ENCODE results near the gene GTPBP4.

The GTPBP4 gene

GRCh38 chr10:987870-988666 lies at the start of gene GTPBP4:
GTPBP4 (plus strand) TSS chr10:988434; CDS start chr10:988480, 46 bp downstream.
- peak; percentile 94 for DNase-seq

DNA sequence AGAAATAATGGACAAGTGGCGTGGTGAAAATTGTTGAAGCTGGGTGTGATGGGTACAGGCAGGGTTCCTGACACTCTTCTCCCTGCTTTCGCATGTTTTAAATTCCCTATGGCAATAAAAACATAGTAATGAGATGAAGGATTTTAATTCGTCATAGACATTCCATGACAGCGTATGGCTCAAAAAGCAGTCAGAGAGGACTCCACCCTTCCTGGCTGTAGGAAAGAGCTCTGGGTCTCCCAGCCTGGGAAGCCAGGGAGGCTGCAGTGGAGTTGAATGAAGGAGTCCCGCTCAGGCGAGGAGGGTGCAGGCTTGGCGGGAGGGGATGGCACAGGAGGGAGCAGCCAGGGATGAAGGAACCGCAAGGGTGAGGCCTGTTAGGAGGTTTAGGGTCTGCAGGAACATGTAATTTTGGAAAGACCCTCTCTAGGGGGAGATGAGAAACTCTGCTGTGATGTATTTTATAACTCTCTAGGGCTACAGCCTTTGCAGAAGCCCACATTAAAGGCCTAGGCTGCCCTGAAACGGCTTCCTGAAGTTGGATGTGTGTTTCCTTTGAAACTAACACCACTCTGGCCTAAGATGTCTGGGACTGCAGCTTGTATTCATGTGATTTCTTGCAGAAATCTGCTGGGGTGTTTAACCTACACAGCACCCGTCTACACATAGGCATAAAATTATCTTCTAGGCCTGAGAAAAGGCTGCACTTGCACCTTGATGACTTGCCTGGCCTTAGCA lies 49.1 kb upstream of the GTPBP4 start:
- no peak for DNase-seq

DNA sequence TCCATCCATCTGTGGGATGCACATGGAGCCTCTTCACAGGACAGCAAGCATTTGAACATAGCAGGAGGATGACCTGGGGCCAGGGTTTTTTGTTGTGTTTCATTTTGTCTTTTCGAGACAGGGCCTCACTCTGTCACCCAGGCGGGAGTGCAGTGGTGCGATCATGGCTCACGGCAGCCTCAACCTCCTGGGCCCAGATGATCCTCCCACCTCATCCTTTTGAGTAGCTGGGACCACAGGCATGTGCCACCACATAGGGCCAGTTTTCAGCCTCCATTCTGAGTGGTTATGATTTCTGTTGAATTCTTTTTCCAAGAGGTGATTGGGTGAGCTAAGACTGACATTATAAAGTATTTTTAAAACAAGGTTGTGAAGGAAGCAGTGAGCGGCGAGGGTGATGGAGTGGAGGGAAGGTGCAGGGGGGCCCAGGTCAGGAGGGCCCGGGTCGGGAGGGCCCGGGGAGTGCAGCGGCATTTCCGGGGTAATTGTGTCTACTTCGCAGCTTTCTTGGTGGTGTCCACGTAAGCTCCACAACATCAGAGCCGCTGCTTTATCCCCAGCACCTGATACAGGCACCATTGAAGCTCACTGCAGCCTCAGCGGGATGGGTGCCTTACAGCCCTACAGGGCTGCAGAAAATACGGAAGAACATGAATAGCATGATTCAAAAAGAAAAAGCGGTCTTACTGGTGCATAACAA lies 44.8 kb upstream of the GTPBP4 start:
- DNase-seq, result no peak

DNA sequence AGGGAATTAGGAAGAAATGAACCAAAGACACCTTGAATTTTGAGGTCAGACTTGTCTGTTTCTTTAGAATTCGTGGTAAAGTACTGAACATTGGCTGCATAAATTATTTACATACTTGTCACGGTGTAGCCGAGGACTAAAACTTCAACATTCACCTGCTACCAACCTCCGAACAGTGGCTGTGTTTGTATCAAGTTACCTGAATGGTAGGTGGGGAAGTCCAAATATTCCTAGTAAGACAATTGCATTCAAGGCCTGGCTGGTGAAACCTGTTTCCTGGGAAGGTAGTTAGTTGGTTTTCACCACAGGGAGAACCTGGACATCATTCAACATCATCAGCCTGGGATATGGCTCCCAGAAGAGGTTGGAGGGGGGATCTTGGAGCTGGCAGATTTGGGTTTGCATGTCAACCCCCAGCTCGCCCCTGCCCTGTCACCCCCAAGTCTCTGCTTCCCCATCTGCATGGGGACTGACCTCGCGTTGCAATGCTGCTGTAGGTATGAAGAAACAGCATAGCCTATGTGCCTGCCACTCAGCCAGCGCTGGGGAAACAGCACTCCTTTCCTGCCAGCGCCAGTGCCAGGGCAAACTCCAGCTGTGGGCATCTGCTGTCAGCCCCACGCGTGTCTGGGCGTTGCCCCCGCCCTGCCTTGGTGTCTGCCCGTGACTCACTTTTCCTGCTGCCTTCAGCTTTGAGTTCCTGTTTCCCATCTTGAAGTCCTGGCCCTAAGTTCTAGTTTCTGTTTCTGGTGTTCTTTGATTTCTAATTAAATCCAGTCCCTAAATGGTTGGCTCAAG lies 44.0 kb upstream of the GTPBP4 start:
- no peak for DNase-seq

DNA sequence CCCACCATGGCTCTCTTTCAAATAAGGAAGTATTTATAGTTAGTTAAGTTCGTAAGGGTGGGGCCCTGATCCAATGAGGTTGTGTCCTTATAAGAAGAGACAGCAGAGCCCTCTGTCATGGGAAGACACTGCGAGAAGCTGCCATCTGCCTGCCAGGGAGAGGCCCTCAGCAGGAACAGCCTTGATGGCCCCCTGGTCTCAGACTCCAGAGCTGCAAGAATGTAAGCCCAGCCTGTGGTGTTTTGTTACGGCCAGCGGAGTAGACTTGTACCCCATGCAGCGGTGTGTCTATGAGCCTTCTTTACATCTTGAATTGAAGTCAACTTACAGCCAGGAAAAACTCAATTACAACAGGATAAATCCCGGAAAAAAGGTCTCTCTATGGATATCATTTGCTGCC lies 42.5 kb upstream of the GTPBP4 start:
- DNase-seq, result no peak

GRCh38 chr10:947051-947450 lies 41.2 kb upstream of the GTPBP4 start:
- DNase-seq, result no peak

DNA sequence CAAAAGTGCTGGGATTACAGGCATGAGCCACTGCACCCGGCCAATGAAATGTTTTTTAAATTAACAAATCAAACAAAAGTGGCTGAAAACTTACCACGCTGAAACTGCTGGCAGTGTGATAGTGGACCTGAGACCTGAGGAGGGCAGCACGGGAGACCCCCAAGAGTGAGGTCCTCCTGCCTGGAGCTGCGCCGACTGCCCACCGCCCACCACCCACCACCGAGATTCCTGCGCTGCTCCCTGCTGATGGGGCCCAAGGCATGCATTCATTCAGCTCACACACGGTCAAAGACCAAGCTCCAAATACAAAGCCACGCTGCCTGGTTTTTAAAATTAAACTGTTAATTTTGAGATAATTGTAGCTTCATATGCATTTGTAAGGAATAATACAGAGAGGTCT lies 40.4 kb upstream of the GTPBP4 start:
- no peak for DNase-seq

DNA sequence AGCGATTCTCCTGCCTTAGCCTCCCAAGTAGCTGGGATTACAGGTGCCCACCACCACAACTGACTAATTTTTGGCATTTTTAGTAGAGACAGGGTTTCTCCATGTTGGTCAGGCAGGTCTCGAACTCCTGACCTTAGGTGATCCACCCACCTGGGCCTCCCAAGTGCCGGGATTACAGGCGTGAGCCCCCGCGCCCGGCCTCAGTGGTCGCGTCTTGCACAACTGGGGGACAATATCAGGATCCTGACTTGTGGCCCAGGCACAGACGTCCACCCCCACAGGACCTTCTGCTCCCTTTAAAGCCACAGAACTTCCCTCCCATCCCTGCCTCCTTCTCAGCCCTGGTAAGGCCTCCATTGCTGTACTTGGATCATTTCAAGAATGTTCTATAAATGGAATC lies 39.9 kb upstream of the GTPBP4 start:
- DNase-seq, result no peak

GRCh38 chr10:949446-949845 lies 38.8 kb upstream of the GTPBP4 start:
- no peak for DNase-seq

DNA sequence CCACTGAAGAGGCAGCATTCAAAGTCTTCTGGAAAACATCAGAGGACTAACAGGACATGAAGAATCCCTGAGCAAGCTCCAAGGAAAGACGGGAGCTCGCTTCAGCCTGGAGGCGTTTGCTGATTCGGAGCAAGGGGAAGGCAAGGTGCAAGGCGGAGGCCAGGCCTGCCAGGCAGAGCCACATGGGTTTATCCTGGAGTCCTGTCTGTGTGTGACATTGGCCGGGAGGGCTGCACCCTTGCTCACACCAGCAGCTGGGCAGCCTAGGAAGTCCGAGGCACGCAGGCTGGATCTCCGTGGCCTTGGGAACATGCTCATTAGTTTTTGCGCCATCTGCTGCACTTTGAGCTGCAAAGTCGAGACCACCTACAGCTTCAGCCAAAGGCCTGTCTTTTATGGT lies 34.4 kb upstream of the GTPBP4 start:
- DNase-seq, result no peak

DNA sequence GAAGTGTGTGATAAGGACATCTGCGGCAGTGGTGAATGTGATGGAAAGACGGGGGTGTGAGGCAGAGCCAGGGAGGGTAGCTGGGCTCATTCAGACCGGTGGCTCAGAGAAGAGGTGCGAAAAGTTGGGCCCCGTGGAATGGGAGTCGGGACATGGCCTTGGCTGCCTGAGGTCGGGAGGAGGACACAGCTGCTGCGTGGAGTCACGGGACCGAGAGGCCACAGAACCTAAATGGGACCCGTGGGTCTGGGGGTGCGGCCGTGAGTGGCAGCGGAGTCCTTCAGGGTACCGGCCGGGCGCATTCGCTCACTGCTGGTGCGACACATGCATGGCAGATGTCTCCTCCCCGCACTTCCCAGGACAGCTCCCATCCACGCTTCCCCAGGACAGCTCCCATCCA lies 33.8 kb upstream of the GTPBP4 start:
- no peak for DNase-seq

- DNase-seq, result peak; percentile 27
Observed at GRCh38 chr10:955127-955819, 33.0 kb upstream of the GTPBP4 start.

DNA sequence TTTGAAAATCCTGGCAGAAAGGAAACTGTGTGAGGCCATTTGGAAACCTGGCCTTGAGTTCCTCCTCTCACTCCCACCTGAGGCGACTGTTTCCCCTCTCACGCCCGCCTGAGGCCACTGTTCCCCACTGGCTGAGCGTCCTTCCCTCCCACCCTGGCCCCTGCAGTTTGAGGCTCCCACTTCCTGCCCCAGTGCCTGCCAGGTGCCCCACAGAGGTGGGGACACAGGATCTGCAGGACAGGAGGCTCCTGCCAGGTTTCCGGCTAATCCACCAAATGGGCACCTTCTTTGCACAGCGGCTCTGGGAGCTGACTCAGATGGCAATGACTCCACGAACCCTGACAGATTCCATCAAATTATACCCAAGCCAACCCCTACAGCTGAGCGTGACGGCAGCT lies 32.4 kb upstream of the GTPBP4 start:
- no peak for DNase-seq

GRCh38 chr10:958106-958505 lies 30.1 kb upstream of the GTPBP4 start:
- DNase-seq, result no peak

GRCh38 chr10:958856-959255 lies 29.4 kb upstream of the GTPBP4 start:
- no peak for DNase-seq

DNA sequence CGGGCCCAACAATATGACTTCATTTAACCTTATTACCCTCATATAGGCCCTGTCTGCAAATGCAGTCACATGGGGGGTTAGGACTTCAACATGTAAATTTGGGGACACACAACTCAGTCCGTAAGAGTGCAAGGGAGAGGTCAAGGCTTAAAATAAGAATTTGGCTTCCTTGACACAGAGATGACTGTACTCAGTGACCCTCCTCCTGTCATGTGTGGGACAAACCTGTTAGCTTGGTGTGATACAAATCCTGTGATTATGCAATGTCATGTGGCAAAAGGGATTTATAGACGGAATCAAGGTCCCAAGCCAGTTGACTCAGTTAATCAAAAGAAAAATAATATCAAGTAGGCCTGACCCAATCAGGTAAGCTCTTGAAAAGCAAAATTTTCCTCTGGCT lies 25.9 kb upstream of the GTPBP4 start:
- no peak for DNase-seq

GRCh38 chr10:963186-963585 lies 25.0 kb upstream of the GTPBP4 start:
- DNase-seq, result no peak

DNA sequence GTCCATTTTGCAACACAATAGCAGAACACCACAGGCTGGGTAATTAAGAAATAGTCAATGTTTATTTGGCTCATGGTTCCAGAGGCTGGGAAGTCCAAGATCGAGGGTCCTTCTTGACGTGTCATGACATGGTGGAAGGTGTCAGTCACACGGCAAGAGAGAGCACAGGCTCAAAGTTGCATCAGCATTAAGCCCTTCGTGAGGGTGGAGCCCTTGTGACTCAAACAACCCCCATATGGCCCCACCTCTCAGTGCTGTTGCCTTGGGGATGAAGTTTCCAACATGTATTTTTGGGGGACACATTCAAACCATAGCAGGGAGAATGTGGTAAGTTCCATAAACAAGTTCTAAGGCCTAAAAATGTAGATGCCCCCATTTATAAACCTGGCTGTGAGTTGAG lies 24.6 kb upstream of the GTPBP4 start:
- DNase-seq, result no peak

DNA sequence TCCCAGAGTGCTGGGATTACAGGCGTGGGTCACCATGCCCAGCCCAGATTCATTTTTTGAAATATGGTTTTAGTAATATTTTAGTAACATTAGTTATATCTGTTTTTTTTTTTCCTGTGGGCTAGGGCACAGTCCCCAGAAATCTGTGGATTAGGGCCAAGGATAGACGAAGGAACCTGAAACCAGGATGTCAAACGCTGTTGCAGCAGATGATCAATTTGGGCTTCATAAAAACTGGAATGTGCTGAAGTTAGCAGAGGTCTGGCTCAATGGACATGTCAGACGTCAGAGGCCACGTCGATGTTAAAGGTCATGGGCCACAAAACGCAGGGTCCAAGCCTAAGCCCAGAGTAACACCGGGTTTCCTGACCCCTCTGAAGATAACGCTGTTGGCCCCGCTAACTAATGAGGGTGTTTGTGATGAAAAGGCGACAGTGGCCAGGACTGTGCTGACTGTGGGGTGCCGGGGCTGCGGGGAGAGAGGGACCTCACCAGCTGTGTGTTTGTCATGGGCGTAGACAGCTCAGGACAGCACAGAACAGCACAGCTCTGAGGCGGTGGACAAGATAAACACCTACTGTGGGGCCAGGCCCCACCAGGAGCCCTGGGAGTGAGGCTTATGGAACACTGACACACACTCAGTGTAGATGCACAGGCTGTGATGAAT lies 23.8 kb upstream of the GTPBP4 start:
- DNase-seq, result no peak

DNA sequence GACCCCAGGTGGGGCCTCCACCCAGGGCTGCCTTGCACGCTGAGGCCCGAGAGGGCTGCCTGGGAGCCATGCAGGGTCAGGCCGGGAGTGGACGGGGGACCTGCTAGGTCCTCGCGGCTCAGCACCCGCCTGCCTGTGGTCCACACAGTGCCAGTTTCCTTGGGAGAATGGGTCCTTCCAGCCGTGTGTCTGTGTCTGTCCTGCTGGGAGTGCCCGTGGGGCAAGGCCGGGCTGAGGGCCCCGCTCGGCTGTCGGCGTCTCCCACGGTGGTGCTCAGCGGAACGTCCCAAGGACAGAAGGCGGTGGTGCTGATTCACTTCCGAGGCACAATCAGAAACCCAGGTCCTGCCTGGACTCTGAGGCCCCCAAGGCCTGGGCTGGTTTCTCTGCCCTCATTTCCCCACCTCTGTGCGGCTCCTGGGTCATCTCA lies 23.2 kb upstream of the GTPBP4 start:
- no peak for DNase-seq

- no peak for DNase-seq
Observed at GRCh38 chr10:966466-967235, 21.6 kb upstream of the GTPBP4 start.

All from NCI-H69 (cell line).